CD4-positive, alpha-beta T cell treated with Interleukin-4 for 1 hour (primary cell): ENCODE results near the gene RABGAP1L.
A peak's percentile ranks its signal among the peaks of the same experiment; 100 is the strongest.
"Not testable (repeated sequence)": the region's sequence is repeated elsewhere in the genome, so short reads cannot be mapped to it uniquely, and the experiment has no call there.

ENCODE experiments used
- DNase-seq, 2 donors: peaks; one replicate each; pipeline ENCODE4 v3.0.0-alpha.2; 2020 to 2022

Gene RABGAP1L

DNA sequence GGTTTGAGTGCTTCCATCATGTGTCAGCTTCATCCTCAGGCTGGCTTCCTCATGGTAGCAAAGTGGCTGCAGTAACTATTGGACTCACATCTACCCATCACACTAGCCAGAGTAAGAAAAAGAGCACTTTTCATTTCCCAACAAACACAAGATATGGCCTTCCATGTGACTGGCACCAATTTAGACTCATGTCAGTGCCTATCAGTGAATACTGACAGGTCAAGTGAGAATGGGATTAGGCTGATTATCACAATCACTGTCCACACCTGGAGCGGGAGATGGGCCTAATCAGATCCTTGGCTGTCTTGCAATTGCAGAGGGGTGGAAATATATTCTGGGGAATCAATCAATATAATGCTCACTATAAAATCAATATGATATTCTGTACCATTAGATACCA lies 2.9 kb upstream of the RABGAP1L start:
- DNase-seq, result no peak

DNA sequence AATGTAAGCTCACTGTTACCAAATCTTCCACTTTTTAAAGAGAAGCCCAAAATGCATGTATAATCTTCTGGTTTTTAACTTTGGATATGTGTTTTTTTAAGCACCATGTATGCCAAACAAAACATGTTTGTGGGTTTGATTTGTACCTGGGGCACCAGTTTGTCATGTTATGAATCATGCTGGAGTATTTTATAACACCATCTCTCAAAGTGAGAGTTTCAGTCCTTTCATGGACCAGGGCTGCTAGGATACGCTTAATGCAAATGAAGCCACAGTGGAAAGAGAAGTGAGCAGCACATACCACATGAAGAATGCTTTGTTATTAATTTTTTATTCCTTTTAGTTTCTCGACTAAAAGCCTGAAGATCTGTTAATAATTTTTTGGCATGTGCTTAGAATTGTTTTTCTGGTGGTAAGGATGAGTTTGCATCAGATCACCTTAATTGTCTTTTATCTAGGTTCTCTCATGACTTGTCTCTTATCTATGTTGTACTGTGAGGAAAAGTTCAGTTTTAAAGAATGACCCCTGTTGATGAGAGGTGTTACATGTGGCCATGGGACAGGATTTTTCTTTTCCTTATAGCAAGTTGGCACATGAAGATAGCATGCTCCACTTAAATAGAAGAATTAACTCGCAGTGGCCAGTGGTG lies 2.0 kb upstream of the RABGAP1L start:
- DNase-seq, result no peak

DNA sequence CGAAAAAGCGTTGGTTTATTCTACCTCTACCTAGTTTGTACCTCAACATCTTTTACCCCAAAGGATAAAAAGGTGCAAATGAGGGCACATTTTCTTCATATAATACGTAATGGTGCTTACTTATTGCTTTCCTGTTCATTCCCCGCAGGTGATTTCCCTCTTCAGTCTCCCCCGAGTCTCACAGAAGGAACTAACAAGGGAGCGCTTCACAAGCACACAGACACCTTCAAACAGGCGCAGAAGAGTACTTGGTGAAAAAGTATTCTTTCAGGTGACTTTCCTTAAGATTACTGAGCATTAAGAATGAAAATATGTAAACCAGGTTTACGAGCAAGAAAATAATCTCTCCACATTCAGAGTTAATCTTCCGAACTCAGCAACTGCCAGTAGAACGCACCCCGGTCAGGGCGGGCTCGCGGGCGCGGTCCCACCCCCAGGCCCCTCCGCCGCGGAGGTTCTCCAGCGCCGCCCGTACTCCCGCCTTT lies 511 bp upstream of the RABGAP1L start:
- DNase-seq, result peak; percentile 23 to 67

GRCh38 chr1:174160109-174160473 lies 771 bp downstream of the RABGAP1L start:
- peak in 1 of 2 donors; percentile 19 for DNase-seq

GRCh38 chr1:174160603-174161002 lies 1.3 kb downstream of the RABGAP1L start:
- no peak for DNase-seq

- no peak for DNase-seq
Observed at GRCh38 chr1:174161813-174162212, 2.5 kb downstream of the RABGAP1L start.

GRCh38 chr1:174164826-174165225 lies 5.5 kb downstream of the RABGAP1L start:
- no peak for DNase-seq

DNA sequence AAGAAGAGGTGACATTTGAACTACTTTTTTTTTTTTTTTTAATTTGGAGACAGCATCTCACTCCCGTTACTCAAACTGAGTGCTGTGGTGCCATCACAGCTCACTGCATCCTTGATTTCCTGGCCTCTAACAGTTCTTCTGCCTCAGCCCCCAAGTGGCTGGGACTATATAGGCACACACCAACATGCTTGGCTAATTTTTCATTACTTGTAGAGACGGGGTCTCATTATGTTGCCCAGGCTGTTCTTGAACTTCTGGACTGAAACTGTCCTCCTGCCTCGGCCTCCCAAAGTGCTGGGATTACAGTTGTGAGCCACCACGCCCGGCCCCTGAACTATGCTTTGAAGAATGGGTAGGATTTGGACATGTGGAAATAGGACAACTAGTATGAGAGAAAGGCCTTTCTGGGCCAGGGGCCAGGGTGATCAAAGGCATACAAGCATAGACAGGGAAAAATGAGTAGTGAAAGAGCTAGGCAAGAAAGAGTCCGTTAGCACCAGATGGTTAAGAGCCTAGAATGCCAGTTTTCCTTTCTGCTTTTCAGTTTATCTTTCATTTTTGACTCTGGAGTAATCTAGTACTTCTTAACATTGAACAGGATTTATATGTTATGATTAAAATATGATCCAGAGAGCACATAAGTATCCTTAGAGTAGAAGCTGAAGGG lies 6.3 kb downstream of the RABGAP1L start:
- DNase-seq, result no peak

GRCh38 chr1:174166530-174167264 lies 7.4 kb downstream of the RABGAP1L start:
- no peak for DNase-seq

GRCh38 chr1:174167265-174167803 lies 8.0 kb downstream of the RABGAP1L start:
- DNase-seq, result no peak

DNA sequence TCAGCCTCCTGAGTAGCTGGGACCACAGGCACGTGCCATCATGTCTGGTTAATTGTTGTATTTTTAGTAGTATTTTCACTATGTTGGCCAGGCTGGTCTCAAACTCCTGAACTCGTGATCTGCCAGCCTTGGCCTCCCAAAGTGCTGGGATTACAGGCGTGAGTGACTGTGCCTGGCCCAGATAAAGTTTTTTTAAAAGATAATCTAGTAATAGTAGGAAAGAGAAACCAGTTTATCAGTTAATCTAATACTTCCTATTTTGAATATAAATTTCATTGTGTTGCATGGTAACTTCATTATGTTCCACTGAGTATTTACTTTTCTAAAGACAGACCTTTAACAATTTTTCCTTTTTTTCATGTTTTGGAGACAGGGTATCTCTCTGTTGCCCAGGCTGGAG lies 10.0 kb downstream of the RABGAP1L start:
- DNase-seq, result no peak

GRCh38 chr1:174171073-174171472 lies 11.8 kb downstream of the RABGAP1L start:
- no peak for DNase-seq

GRCh38 chr1:174174461-174175329 lies 15.4 kb downstream of the RABGAP1L start:
- DNase-seq, result no peak

DNA sequence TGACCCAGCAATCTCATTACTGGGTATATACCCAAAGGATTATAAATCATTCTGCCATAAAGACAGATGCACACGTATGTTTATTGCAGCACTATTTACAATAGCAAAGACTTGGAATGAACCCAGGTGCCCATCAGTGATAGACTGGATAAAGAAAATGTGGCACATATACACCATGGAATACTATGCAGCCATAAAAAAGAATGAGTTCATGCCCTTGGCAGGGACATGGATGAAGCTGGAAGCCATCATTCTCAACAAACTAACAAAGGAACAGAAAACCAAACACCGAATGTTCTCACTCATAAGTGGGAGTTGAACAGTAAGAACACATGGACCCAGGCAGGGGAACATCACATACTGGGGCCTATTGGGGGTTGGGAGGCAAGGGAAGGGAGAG lies 19.1 kb downstream of the RABGAP1L start:
- DNase-seq, result not testable (repeated sequence)

GRCh38 chr1:174189428-174190062 lies 30.2 kb downstream of the RABGAP1L start:
- DNase-seq, result no peak

DNA sequence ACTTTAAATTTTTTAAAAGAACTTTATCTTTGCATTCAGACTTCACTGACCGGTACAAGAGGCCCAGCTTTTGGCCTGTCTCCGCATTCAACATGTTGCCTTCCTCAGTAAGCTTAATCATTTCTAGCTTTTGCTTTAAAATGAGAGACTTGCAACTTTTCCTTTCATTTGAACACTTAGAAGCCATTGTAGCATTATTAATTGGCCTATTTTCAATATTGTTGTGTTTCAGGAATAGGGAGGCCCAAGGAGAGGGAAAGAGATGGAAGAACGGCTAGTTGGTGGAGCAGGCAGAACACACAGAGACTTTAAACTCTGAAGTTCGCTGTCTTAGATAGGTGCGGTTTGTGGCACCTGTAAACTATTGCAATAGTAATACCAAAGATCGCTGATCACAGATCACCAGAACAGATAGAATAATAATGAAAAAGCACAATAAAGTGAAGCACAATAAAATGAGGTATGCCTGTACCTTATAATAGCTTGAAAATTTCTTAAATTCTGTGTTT lies 31.4 kb downstream of the RABGAP1L start:
- DNase-seq, result no peak

GRCh38 chr1:174191349-174191862 lies 32.1 kb downstream of the RABGAP1L start:
- peak in 1 of 2 donors; percentile 31 for DNase-seq

GRCh38 chr1:174194461-174194860 lies 35.1 kb downstream of the RABGAP1L start:
- no peak for DNase-seq

GRCh38 chr1:174197088-174197487 lies 37.8 kb downstream of the RABGAP1L start:
- DNase-seq, result no peak

GRCh38 chr1:174197547-174197946 lies 38.2 kb downstream of the RABGAP1L start:
- no peak for DNase-seq

DNA sequence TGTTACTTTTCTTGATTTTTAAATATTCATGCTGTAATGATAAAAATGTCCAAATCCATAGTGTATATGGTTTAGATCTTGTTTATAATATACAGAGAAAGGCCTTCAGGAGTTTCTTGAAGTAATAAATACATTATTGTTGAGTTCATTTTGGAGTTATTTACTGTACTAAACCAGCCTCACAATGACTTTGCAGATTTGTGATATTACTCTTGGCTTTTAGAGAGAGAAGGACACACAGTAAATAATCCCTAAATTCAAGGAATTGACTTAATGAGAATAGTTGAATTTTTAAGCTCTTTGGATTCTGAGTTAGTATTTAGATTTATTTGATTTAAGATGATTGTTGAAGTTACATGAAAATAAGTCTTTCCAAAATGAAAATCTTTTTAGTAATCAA lies 38.9 kb downstream of the RABGAP1L start:
- DNase-seq, result no peak

DNA sequence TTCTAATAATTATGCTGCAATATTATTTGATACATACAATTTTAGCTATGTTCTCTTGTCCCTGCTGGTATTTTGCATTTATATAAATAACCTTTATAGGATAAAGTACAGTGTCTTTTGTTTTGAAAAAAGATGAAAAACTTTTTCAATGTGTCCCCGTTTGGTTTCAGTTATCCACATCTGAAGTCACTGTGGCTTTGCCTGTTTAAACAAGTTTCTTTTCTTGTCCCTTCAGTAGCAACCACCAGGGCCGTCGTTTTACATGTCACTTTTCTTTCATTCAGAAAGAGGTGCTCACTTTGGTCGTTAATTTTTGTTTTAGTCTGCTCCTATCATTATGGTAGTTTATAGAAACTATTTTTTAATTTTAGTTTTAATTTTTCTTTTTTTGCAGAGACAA lies 41.4 kb downstream of the RABGAP1L start:
- DNase-seq, result peak in 1 of 2 donors; percentile 13
